ENCODE data around the gene FTO.

DNA sequence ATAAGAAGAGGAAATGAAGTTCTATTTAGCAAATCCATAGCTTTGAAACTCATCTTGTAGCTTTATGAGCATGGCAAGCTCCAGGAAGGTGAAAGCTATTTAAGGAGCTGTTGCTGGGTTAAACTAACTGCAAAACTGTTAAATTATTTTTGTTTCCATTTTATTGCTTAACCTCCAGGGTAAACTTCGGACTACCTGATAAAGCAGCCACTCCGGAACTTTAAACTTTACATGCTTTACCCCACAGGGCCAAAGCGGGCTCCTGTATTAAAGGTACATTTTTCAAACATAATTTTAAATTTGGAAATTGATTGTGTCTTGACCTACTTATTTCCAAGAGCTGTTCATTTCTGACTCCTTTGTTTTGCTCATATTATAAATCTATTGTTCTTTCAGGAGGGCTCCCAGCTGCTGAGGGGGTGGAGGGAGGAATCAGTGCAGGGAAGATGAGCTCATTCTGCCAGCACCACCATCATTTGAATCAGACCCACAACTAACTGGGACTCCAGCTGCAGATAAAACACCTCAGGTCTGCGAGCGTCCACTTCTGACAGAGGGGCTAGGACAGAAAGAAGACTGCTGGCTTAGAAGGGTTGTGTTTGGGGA, 424.8 kb downstream of the FTO start:
- TF ChIP-seq, protein P1, sequence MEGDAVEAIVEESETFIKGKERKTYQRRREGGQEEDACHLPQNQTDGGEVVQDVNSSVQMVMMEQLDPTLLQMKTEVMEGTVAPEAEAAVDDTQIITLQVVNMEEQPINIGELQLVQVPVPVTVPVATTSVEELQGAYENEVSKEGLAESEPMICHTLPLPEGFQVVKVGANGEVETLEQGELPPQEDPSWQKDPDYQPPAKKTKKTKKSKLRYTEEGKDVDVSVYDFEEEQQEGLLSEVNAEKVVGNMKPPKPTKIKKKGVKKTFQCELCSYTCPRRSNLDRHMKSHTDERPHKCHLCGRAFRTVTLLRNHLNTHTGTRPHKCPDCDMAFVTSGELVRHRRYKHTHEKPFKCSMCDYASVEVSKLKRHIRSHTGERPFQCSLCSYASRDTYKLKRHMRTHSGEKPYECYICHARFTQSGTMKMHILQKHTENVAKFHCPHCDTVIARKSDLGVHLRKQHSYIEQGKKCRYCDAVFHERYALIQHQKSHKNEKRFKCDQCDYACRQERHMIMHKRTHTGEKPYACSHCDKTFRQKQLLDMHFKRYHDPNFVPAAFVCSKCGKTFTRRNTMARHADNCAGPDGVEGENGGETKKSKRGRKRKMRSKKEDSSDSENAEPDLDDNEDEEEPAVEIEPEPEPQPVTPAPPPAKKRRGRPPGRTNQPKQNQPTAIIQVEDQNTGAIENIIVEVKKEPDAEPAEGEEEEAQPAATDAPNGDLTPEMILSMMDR (IDR thresholded peaks at IDR 0.05) = no peak
- no peak for TF ChIP-seq POLR2A (IDR thresholded peaks at IDR 0.05)

Measured in uterus (tissue), 2 donors.